ENCODE measurements around the gene MAPK12. TPM values are rescaled to one million over a fixed set of nuclear protein-coding genes. Genes with fewer than 3 reads are reported as not detected.

MAPK12 gene
- total and polyA plus RNA-seq, 4 donors: 13.2 to 57.6 (median 25.4) TPM

DNA sequence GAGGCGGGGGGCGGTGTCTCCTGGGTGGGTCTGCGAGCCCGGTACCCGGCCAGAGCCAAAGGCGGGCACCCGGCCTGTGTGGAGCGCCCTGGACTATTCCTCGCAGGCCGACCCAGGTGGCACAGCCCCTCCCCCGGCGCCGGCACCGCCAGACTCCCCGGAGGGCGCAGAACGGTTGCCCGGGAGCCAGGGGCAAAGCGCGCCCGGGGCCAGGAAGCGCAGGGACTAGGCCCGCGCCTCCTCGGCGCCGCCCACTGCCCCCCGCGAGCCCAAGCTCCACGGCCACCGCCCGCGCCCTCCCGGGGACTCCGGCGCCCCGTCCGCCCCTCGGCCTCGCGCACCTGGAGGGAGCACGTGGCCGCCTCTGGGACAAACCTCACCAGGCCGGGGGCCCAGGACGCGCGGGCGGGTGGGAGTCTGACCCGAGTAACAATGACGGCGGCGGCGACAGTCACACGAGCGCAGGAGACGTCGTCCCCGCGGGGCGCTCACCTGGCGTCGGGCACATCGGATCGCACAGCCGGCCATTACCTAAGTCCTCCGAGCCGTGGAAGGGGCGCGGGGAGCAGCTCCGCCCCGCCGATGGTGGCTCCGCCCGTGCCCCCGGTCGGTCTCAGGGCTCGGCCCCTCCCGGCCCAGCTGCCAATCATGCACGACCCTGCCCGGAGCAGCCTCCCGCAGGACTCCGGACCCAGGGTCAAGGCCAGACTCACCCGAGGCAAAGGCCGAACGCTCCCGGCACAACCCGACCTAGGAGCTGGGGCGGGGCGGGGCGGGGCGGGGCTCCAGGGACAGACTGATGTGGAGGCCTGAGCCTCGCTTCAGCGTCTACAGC lies 38.5 kb upstream of the MAPK12 start:
- peak in 1 of 6 donors; percentile 25 for DNase-seq (ENCODE audit: low read depth in 4 of 6, low spot score in 6 of 6)
- 15% methylated on average over 93 of the region's 93 CpGs for WGBS (ENCODE audit: insufficient coverage)
- Histone ChIP-seq H3K9me3 (ENCODE audit: control insufficient read depth, insufficient read depth, low read length) (no peaks in the 10 kb centered on the region), H3K27me3 (ENCODE audit: control insufficient read depth, insufficient read depth, low read length) (no peaks in the 10 kb centered on the region), H3K36me3 (ENCODE audit: control insufficient read depth, insufficient read depth, low read length) (peaks cover 67% of the 10 kb centered on the region), H3K4me3 (ENCODE audit: low read depth, low read length) (no peak overlapping the region), H3K4me1 (ENCODE audit: control insufficient read depth, insufficient read depth, low read length) (peaks cover 87% of the 10 kb centered on the region), H3K27ac (ENCODE audit: low read depth, low read length) (no peak overlapping the region)

DNA sequence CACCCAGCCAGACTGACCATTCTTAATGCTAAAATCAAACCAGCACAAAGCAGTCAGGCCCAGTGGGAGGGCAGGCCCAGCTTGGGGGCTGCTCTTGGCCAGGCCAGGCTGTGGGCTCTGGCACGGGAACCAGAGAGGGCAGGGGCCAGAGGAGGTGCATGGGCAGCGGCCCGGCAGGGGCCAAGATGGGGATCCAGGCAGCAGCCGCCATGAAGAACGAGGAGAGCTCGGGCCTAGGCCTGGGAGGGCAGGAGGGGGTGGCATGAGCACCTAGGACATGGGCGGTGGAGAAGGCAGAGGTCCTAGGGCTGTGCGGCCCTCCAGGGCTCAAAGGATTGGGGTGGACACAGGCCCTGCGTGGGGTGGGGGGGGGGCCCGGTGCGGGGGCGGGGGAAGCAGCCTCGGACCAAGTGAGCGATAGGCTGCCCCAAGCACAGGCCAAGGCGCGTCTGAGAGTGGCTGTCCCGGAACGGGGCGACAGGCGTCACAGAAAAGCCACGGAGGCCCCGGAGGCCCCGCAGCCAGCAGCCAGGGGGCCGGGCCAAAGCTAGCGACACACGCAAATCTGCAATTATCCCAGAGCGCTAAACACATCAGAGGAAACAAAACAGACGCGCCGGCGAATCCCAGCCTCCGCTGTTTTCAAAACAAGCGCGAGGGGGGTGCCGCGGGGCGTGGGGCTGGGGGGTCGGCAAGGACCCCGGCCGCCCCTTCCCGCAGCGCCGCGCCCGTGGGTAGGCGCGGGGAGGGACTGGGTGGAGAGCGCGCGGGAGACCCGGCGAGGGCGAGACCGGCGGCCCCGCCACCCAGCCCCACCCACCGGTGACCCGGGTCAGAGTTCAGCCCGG lies 37.7 kb upstream of the MAPK12 start:
- Histone ChIP-seq H3K4me3 (ENCODE audit: low read depth, low read length) (no peak overlapping the region), H3K27me3 (ENCODE audit: control insufficient read depth, insufficient read depth, low read length) (no peaks in the 10 kb centered on the region), H3K9me3 (ENCODE audit: control insufficient read depth, insufficient read depth, low read length) (no peaks in the 10 kb centered on the region), H3K27ac (ENCODE audit: low read depth, low read length) (no peak overlapping the region), H3K4me1 (ENCODE audit: control insufficient read depth, insufficient read depth, low read length) (peaks cover 85% of the 10 kb centered on the region), H3K36me3 (ENCODE audit: control insufficient read depth, insufficient read depth, low read length) (peaks cover 68% of the 10 kb centered on the region)
- DNase-seq (ENCODE audit: low read depth in 4 of 6, low spot score in 6 of 6): peak in 2 of 6 donors; percentile 66 to 67
- WGBS (ENCODE audit: insufficient coverage): 13% methylated on average over 49 of the region's 59 CpGs

GRCh38 chr22:50298266-50298637 lies 36.8 kb upstream of the MAPK12 start:
- H3K36me3 ChIP-seq (ENCODE audit: control insufficient read depth, insufficient read depth, low read length): peaks cover 67% of the 10 kb centered on the region
- no peak overlapping the region for H3K27ac ChIP-seq (ENCODE audit: low read depth, low read length)
- 94% methylated on average over 3 of the region's 4 CpGs for WGBS (ENCODE audit: insufficient coverage)
- no peaks in the 10 kb centered on the region for H3K27me3 ChIP-seq (ENCODE audit: control insufficient read depth, insufficient read depth, low read length)
- H3K9me3 ChIP-seq (ENCODE audit: control insufficient read depth, insufficient read depth, low read length): no peaks in the 10 kb centered on the region
- no peak for DNase-seq (ENCODE audit: low read depth in 4 of 6, low spot score in 6 of 6)
- peaks cover 85% of the 10 kb centered on the region for H3K4me1 ChIP-seq (ENCODE audit: control insufficient read depth, insufficient read depth, low read length)
- H3K4me3 ChIP-seq (ENCODE audit: low read depth, low read length): no peak overlapping the region

- WGBS (ENCODE audit: insufficient coverage): 90% methylated on average over 20 of the region's 20 CpGs
- Histone ChIP-seq H3K9me3 (ENCODE audit: control insufficient read depth, insufficient read depth, low read length) (no peaks in the 10 kb centered on the region), H3K36me3 (ENCODE audit: control insufficient read depth, insufficient read depth, low read length) (peaks cover 67% of the 10 kb centered on the region), H3K4me3 (ENCODE audit: low read depth, low read length) (no peak overlapping the region), H3K27me3 (ENCODE audit: control insufficient read depth, insufficient read depth, low read length) (no peaks in the 10 kb centered on the region), H3K27ac (ENCODE audit: low read depth, low read length) (no peak overlapping the region), H3K4me1 (ENCODE audit: control insufficient read depth, insufficient read depth, low read length) (peaks cover 85% of the 10 kb centered on the region)
- DNase-seq (ENCODE audit: low read depth in 4 of 6, low spot score in 6 of 6): no peak
Observed at GRCh38 chr22:50297510-50298265, 36.2 kb upstream of the MAPK12 start.

- Histone ChIP-seq H3K4me1 (ENCODE audit: control insufficient read depth, insufficient read depth, low read length) (peaks cover 82% of the 10 kb centered on the region), H3K36me3 (ENCODE audit: control insufficient read depth, insufficient read depth, low read length) (peaks cover 65% of the 10 kb centered on the region), H3K27ac (ENCODE audit: low read depth, low read length) (no peak overlapping the region), H3K9me3 (ENCODE audit: control insufficient read depth, insufficient read depth, low read length) (no peaks in the 10 kb centered on the region), H3K4me3 (ENCODE audit: low read depth, low read length) (no peak overlapping the region), H3K27me3 (ENCODE audit: control insufficient read depth, insufficient read depth, low read length) (no peaks in the 10 kb centered on the region)
- WGBS (ENCODE audit: insufficient coverage): 75% methylated on average over 26 of the region's 29 CpGs
- DNase-seq (ENCODE audit: low read depth in 4 of 6, low spot score in 6 of 6): no peak
Observed at GRCh38 chr22:50296658-50297490, 35.4 kb upstream of the MAPK12 start.

DNA sequence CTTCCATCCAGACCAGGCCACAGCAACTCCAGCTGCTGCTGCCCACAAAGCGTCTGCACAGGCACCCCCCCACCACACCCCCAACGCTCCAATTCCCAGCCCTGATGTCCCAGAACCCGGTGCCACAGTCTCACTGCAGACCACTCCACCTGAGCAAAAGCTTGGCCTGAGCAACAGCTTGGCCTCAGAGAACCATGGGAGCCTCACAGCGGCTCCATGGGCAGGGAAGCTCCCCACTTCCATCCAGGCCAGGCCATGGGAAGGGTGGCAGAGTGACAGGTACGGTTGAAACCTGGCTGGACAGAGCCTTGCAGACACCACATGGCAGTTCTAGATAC lies 32.8 kb upstream of the MAPK12 start:
- no peaks in the 10 kb centered on the region for H3K27me3 ChIP-seq (ENCODE audit: control insufficient read depth, insufficient read depth, low read length)
- H3K4me1 ChIP-seq (ENCODE audit: control insufficient read depth, insufficient read depth, low read length): peaks cover 57% of the 10 kb centered on the region
- H3K36me3 ChIP-seq (ENCODE audit: control insufficient read depth, insufficient read depth, low read length): peaks cover 72% of the 10 kb centered on the region
- WGBS (ENCODE audit: insufficient coverage): 73% methylated on average over 4 of the region's 5 CpGs
- H3K9me3 ChIP-seq (ENCODE audit: control insufficient read depth, insufficient read depth, low read length): no peaks in the 10 kb centered on the region
- peak overlapping the region; percentile 60 for H3K27ac ChIP-seq (ENCODE audit: low read depth, low read length)
- no peak overlapping the region for H3K4me3 ChIP-seq (ENCODE audit: low read depth, low read length)
- DNase-seq (ENCODE audit: low read depth in 4 of 6, low spot score in 6 of 6): no peak

DNA sequence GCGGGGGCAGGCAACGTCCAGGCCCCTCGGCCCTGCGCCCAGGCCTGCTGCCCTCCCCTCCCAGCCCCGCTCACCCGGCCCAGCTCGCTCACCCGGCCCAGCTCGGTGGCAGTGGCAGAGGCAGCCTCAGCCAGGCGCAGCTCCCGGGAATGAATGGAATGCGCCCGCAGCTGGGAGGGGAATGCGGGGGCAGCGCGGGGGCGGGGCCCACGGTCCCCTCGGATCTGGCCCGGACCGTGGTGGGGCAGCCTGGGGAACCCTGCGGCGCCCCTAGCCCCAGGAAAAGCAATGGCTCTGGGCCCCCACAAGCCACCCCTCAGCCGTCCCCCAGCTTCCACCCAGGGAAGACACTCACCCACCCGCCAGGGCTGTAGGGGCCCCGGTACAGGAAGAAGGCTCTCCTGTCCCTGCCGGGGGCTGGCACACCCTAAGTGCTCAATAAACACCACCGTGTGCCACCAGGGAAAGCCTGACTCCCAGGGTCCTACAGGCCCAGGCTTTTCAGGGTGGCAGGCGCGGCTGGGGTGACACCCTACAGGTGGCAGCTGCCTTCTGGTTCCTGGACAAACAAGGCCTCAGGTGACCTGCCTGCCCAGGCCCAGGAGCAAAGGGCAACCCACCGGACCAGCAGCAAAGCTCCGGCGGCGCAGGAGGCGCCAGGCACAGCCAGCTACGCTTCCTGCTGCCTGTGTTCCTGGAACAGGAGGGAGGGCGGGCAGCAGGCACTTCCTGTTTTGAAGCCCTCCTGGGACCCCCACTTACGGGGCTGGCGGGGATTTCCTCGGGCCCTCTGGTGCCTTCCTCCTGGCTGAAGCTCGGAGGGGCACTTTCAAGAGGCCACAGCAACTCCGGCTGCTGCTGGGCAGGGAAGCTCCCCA lies 32.2 kb upstream of the MAPK12 start:
- H3K27me3 ChIP-seq (ENCODE audit: control insufficient read depth, insufficient read depth, low read length): no peaks in the 10 kb centered on the region
- no peak overlapping the region for H3K4me3 ChIP-seq (ENCODE audit: low read depth, low read length)
- peaks cover 51% of the 10 kb centered on the region for H3K4me1 ChIP-seq (ENCODE audit: control insufficient read depth, insufficient read depth, low read length)
- 29% methylated on average over 42 of the region's 42 CpGs for WGBS (ENCODE audit: insufficient coverage)
- H3K9me3 ChIP-seq (ENCODE audit: control insufficient read depth, insufficient read depth, low read length): no peaks in the 10 kb centered on the region
- peak in 1 of 6 donors; percentile 66 for DNase-seq (ENCODE audit: low read depth in 4 of 6, low spot score in 6 of 6)
- H3K36me3 ChIP-seq (ENCODE audit: control insufficient read depth, insufficient read depth, low read length): peaks cover 75% of the 10 kb centered on the region
- peak overlapping the region; percentile 73 for H3K27ac ChIP-seq (ENCODE audit: low read depth, low read length)

GRCh38 chr22:50292643-50293440 lies 31.4 kb upstream of the MAPK12 start:
- Histone ChIP-seq H3K9me3 (ENCODE audit: control insufficient read depth, insufficient read depth, low read length) (no peaks in the 10 kb centered on the region), H3K36me3 (ENCODE audit: control insufficient read depth, insufficient read depth, low read length) (peaks cover 76% of the 10 kb centered on the region), H3K4me3 (ENCODE audit: low read depth, low read length) (no peak overlapping the region), H3K4me1 (ENCODE audit: control insufficient read depth, insufficient read depth, low read length) (peaks cover 43% of the 10 kb centered on the region), H3K27me3 (ENCODE audit: control insufficient read depth, insufficient read depth, low read length) (no peaks in the 10 kb centered on the region), H3K27ac (ENCODE audit: low read depth, low read length) (peak overlapping the region; percentile 73)
- DNase-seq (ENCODE audit: low read depth in 4 of 6, low spot score in 6 of 6): no peak
- 61% methylated on average over 25 of the region's 29 CpGs for WGBS (ENCODE audit: insufficient coverage)
